22Rv1 (cell line): ENCODE data around the gene AANAT.

Source experiments
- CTCF ChIP-seq: fragments of 450-650 bp; IDR thresholded peaks from 2 replicates; pipeline ENCODE4 v1.5.1; 2017; ENCODE audit warnings: mild to moderate bottlenecking
- ZFX ChIP-seq: fragments of 450-650 bp; IDR thresholded peaks from 2 replicates; pipeline ENCODE4 v1.6.1; 2017; ENCODE audit warnings: antibody characterized with exemption, borderline replicate concordance

GRCh38 chr17:76490112-76490710 lies 22.8 kb downstream of the AANAT start:
- TF ChIP-seq CTCF: no peak
- TF ChIP-seq ZFX: no peak
